T-helper 22 cell (primary cell): Measurements from ENCODE around the gene SRCIN1.
"Not testable (repeated sequence)": the region's sequence is repeated elsewhere in the genome, so short reads cannot be mapped to it uniquely, and the experiment has no call there.

ENCODE experiments used
- DNase-seq: peaks from one replicate; pipeline ENCODE4 v3.0.0-alpha.2; 2020; ENCODE audit warnings: low read depth

Gene SRCIN1

DNA sequence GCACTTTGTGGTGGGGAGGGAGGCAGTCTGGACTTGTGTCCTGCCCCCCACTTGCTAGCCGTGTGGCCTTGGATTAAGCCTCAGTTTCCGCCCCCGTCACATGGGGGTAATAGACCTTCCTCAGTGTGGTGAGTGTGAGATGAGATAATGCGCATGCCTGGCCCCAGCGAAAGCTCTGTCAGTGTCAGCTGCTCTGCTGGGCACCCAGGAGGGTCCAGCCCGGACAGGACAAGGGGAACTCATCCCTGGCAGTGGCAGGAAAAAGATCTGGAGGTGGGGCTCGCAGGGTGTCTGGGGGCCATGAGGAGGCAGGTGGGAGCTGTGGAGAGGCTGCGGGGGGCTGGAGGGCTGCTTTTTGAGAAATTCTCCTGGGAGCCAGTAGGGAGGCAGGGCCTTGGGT, 63.5 kb downstream of the SRCIN1 start:
- DNase-seq: no peak

DNA sequence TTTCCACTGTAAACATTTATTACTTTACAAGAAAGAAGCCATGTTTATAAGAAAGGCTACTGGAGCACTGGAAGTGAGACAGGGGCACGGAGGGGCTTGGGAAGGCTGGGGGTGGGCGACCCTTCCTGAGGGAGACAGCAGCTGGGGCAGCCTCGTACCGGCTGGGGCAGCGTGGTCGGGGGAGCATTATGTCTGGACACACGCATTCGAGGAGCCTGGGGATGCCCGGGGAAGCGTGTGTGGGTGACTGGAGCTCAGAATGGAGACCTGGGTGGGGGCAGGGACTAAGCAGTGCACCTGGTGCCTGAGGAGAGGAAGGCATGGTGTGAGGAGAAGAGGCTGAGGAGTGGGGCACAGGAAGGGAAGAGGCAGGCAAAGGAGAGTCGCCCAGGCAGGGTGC, 64.5 kb downstream of the SRCIN1 start:
- no peak for DNase-seq

DNA sequence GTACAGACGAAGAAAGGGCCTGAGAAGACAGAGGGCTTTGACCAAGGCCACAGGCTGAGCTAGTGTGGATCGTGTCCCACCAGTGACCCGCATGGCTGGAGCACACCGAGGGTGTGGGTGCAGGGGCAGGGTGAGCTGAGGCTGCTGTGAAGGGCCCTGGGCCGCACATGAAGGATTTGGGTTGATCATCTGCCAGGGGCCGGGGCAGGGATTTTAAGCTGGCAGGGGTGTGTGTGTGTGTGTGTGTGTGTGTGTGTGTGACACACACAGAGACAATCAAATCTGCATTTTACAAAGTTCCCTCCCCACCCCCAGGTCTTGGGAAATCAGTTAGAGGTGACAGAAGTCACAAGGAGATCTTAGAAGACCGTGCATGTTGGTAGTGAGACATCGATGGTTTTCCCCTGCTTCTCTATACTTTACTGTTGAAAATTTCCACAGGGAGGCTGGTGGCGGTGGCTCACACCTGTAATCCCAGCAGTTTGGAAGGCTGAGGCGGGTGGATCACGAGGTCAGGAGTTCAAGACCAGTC, 65.2 kb downstream of the SRCIN1 start:
- DNase-seq: no peak

DNA sequence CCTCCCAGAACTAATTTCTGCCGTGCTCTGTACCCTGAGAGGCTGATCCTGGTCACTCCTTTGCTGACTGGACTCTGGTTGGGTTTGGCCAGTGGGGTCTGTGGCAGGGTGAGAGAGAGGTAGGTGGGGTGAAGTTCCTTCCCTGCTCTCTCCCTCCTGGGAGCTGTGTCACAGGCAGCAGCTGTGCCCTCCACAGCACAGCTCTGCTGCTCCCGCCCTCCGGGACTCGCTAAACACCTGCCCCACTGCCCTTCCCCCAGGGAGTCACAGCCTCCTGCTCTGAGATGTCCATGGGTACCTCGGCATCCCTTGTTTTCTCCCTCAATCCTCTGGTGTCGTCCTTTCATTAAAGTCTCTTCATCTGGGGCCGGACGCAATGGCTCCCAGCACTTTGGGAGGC, 66.4 kb downstream of the SRCIN1 start:
- DNase-seq: no peak

DNA sequence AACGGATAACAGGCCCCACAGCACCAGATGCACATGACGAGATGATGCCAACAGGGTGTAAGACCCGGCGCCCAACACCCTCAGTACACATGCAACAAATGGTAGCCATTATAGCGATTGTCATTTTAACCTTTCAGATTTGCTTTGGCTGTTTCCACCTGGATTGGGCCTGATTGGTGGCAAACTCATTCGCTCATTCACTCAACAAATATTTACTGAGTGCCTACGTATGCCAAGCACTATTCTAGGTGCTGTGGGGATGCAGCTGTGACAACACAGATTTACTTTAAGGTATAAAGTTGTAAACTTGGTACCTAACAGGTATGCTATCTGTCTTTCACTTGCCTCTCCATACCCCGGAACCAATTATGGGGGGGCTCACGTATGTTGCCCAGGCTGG, 66.8 kb downstream of the SRCIN1 start:
- DNase-seq: no peak

DNA sequence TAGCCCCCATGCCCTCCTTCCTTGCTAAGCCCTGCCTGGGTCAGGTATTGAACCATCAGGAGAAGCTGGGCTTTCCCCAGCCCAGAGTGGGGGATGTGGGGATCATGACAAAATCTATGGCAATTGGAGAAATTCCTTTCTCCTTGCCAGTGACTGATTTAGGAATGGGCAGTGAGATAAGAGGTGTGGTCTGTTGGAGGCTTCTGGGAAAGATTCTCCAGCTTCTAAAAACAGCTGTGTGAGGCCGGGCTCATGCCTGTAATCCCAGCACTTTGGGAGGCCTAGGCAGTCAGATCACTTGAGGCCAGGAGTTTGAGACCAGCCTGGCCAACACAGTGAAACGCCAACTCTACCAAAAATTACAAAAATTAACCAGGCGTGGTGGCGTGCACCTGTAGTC, 69.1 kb downstream of the SRCIN1 start:
- no peak for DNase-seq

DNA sequence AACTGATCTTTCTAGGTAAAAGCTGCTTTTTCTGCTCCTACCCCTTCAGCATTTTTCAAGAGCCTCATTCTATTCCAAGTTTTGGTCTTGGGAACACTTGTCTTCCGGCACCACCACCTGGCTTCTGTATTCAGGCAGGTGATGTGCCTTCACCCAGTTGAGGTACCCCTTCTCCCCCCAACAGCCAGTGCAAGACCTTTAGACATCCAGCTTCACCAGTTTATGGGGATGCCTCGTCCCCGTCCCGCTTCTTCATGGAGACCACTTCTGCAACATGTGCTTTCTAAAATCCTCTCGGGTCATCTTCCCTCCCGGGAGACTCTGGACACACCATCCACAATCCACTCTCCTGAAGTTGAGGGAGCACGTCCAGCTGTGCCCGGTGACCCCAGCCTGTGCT, 69.9 kb downstream of the SRCIN1 start:
- DNase-seq: no peak

DNA sequence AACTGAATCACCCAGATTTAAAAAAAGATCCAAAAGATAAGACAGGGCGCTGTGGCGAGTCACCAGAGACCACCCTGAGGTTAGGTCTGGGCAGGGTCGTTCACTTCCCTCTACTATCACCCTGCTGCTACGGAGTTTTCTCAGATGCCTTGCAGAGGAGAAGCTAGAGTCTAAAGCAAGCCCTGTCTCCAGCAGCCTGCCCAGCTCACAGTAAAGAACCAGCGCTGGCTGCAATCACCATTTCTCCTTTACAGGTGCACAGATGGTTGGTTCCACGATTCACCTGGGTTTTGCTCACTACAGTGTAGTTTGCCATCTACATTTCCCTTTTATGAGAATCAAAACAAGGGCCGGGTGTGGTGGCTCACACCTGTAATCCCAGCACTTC, 71.3 kb downstream of the SRCIN1 start:
- DNase-seq: no peak

DNA sequence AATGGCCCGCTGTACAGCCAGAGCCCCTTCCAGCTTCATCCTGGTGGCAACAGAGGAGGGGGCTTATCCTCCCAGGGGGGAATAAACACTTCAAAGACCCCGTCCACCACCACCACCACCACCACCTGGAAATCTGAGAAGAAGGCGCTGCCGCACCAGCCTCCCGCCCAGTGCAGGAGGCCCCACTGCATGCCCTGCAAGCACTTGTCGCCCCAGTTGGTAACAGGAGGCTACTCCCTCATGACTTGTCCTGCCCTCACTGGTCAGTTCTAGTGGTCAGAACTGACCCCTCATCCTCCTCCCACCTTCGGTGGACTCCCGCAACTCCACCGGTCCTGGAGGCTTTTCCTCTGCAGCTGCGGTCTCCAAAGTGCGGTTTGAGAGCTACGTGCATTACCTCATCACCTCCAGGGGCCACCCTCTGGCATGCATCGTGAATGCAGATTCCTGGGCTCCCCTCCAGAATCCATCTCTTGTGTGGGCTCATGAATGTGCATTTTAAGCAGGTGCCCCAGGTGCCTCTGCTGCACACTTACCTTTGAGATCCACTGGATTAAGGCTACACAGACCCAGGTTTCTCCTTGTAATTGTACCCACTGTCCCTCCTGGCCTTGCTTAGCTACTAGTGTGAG, 71.8 kb downstream of the SRCIN1 start:
- no peak for DNase-seq

DNA sequence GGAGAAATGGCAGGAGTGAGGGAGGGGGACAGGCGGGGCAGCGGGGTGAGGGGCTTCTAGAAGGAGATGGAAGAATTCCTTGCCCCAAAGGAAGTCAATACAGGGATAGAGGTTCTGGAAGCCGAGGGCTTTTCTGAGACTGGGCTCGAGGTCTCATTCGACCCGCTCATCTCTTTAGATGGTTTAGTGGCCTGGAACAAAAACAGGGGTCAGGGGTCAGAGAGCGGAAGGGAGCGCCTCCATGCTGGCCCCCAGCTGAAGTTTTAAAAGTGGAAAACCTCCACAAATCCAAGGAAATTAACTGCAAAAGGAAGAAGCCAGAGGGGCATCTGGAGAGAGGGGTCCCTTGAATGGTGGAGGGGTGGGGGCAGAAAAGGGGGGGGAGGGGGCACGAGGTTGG, 72.5 kb downstream of the SRCIN1 start:
- no peak for DNase-seq

DNA sequence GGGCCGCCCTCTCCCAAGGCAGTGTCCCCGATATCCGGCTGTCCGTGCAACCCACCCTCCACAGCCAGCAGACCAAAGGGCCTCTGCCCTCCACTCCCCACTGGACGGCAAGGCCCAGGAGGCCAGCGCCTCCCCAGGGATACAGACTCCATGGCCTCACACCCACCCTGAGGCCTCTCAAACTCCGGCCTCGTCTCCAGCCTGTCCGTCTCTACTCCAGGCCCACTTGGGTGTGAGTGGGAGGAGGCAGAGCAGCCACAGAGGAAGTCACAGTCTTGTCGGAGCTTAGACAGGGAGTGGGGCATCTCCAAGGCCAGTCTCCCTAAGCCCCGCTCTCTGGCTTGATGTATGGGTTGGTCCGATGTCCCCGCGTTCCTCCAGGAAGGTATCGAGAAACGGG, 73.3 kb downstream of the SRCIN1 start:
- DNase-seq: no peak

DNA sequence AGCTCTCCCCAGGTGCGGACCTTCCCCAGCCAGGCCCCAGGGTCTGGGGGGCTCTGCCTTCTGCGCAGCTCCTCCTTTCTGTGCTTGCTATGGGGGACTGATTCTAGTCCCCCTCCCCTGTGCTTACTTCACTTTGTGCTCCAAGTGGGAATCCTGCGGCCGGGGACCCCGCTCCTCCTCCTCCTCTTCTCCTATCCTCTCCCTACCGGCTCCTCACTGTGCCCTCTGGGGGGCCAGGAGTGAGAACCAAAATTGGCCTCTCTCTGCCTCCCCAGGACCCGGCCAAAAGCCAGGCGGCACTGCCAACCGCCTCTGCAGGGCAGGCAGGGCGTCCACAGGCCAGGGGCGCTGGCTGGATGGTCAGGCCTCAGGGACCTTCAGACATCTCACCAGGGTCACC, 74.0 kb downstream of the SRCIN1 start:
- not testable (repeated sequence) for DNase-seq

DNA sequence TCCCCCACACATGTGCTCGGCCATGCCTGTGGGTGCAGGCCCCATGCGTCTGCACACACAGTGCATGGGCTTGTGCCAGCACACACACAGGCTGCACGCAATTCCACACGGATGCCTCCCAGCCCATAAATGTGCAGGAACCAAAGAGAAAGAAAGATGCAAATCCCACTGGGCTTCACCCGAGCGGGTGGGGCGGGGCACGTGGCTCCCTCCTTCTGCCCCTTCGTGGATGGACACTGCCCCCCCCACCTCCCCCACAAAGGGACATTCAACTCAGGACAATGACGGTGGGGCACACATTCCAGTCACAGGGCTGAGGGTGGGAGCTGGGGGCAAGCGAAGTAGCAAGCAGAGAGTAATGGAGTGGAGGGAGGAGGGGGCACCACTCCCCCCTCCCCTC, 74.9 kb downstream of the SRCIN1 start:
- not testable (repeated sequence) for DNase-seq

DNA sequence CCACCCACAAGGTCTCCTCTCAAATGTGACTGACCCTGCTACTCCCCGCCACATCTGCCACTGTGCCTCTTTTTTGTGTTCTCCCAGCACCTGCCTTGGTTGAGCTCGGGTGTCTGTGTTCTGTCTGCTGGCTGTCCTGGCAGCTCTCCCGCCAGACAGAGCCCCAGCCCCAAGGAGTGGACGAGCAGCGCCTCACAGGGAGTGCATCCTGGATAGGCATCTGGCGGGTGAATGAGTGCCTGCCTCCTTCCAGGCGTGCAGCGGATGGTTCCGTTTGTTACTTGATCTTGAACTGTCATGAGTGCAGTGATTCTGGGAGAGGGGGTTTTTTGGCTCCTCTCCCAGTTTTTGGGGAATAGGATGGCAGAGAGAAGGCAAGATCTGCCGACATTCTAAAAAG, 77.6 kb downstream of the SRCIN1 start:
- DNase-seq: not testable (repeated sequence)

DNA sequence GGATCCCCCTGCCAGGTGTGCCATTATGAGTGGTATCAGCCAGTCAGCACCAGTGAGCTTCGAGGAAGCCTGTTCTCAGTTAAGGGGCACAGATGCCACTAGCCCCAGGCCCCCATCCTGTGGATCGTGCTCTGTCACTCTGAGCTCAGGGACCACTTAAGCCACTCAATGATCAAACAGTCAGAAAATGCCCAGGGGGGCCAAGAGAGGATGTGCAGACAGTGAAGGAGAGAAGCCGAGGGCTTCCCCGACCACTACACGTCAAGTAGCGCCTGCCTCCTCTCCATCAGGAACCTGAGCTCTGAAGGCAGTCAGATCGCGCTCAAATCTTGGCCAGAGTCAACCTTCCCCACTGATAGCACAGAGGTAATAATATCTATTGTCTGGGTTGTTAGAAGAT, 79.2 kb downstream of the SRCIN1 start:
- DNase-seq: not testable (repeated sequence)

DNA sequence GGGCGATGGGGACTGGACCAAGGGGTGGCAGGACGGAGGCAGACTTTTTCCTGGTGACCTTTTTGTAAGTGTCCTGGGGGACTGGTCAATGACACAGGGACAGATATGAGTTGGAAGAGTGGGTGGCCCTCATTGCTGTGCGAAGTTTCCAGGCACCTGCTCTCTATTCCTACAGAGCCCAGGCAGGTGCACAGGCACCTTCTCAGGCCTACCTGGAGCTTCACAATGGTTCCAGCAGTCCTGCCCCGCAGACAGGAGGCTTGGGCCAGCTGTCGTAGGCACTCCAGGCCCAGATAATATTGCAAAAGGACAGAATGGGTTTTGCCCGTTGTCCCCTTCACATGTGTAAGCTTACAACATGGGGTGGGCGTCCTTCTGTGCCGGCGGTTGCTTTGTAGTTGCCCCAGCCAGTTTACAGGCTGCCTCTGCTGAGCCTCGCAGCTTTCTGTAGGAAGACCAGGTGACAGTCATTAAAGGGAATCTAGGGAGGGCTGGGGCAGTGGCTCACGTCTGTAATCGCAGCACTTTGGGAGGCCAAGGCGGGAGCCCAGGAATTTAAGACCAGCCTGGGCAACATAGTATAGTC, 93.2 kb downstream of the SRCIN1 start:
- no peak for DNase-seq

DNA sequence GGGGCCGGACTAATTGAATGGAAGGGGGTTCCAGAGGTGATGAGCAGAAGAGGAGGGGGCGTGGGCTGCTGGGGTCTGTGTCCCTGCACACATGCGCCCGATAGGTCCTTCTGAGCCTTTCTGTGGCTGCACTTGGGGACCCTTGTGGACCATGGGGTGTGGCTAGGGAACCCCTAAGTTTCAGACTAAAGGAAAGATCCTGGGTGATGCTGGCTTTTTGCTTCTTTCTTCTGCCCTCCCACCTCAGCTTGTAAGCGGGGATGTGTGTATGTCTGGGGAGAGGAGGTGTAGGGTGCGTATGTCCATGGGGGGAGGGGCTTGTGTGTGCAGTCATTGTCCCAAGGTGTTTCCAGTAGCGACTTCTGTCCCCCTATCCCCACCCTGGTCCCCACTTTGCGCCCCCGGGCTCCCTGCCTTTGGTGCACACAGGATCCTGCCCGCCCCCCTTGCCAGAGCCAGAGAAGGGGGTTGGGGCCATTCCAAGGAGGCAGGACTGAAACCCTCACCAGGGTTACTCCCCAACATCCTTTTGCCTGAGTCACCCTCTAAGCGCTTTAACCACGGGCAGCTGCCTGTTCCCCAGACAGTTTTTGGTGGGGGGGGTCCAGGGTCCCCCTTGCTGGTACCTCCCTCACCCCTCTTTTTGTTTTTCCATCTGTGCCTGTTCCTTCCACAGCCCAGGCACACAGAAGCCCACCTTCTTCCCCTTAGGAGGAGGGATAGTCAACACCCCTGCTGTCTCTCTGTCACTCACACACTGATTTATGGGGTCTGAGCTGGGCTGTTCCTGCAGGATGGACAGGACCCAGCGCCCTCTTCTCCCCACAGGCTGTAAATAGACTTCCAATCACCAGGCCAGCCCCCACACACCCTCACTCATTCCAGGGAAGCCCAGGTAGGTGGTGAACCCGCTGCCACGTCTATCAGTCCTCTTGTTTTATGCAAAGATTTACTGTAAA, 94.3 kb downstream of the SRCIN1 start:
- DNase-seq: no peak

DNA sequence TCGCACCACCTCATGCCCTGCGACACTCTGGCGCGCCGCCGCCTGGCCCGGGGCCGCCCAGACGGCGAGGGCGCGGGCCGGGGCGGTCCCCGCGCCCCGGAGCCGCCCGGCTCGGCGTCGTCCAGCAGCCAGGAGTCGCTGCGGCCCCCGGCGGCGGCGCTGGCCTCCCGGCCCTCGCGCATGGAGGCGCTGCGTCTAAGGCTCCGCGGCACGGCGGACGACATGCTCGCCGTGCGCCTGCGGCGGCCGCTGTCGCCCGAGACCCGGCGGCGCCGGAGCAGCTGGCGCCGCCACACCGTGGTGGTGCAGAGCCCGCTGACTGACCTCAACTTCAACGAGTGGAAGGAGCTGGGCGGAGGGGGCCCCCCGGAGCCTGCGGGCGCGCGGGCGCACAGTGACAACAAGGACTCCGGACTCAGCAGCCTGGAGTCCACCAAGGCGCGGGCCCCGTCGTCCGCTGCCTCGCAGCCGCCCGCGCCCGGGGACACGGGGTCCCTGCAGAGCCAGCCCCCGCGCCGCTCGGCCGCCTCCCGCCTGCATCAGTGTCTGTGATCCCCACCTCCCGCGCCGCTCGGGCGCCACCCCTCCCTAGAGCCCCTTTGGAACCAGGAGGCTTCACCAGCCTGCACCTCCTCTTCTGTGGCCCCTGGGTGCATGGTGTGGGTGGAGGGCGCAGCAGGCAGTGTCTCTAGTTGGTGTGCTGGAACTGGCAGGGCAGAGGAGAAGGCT, 95.2 kb downstream of the SRCIN1 start:
- DNase-seq: no peak

DNA sequence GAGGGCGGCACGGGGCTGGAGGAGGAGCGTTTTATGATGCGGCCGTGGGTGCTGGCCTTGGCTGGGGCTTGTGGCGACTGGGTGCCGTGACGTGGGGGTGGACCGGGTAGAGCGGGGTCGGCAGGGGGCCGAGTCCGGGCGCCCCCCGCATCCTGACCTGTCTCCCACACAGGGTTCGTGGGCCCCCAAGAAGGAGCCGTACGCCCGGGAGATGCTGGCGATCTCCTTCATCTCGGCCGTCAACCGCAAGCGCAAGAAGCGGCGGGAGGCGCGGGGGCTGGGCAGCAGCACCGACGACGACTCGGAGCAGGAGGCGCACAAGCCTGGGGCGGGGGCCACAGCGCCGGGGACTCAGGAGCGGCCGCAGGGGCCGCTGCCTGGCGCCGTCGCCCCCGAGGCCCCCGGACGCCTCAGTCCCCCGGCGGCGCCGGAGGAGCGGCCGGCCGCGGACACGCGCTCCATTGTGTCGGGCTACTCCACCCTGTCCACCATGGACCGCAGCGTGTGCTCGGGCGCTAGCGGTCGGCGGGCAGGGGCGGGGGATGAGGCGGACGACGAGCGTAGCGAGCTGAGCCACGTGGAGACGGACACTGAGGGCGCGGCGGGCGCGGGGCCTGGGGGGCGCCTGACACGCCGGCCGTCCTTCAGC, 95.9 kb downstream of the SRCIN1 start:
- DNase-seq: no peak

DNA sequence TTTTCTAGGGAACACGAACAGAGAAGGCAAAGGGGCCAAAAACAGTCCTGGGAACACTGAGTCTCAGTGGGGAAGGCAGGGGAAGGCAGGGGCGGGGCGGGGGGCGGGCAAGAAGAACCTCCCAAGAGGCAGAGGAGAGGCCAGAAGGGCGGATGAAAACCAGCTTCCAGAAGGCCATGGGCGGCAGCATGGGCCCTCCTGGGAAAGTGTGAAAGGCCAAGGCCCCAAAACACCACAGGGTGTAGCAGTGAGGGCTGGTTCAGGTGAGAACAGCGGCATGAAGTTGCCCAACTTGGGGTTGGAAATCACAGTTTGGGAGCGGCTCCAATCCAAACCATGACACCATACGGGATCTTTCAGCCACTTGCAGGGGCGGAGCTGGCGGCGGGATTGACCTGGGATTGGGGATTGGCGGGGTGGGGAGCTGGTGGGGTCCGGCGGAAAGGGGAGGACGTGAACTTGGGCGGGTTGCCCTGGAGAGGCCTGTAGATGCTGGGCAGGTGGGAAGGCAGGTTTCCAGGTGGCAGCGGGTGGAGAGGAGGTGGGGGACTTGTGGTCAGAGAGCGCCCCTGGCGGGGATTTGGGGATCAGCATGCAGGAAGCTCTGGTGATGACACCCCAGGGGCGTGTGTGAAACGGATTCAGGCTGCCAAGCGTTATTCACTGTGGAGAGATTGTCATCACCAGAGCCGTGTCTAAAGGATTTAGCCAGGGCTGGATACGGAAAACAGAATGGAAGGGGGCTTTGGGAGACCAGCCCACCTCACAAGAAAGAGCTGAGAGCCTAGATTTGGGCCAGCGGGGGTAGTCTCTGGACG, 96.6 kb downstream of the SRCIN1 start:
- DNase-seq: peak; percentile 33

DNA sequence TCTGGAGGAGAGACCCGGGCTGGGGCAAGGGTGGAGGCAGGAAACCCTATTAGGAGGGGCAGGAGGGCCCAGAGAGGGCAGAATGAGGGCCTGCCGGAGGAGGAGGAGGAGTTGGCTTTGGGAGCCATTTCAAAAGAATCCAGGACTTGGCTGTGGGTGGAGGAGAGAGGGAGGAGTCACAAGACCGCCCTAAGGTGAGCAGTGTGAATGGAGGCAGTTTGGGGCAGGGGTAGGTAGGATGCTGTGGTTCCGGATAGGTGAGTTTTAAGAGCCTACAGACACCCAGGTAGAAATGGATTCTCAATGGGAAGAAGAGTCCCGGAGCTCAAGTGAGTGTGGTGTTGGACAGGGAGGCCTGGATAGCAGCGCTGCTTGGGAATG, 97.2 kb downstream of the SRCIN1 start:
- no peak for DNase-seq
